Colonic mucosa (tissue), 4 donors: ENCODE results near the gene INTS15. TPM values are rescaled to one million over a fixed set of nuclear protein-coding genes. Genes with fewer than 3 reads are reported as not detected.

ENCODE experiments used
- DNase-seq: peaks from one replicate; pipeline ENCODE4 v3.0.0-alpha.2; 2020
- H3K27ac ChIP-seq: fragments of 200-600 bp; one replicate; pipeline ENCODE4 v1.8.0; 2021
- H3K27me3 ChIP-seq: fragments of 200-600 bp; one replicate; pipeline ENCODE4 v1.8.0; 2021
- H3K36me3 ChIP-seq: fragments of 200-600 bp; one replicate; pipeline ENCODE4 v1.8.0; 2021
- H3K4me1 ChIP-seq: fragments of 200-600 bp; one replicate; pipeline ENCODE4 v1.8.0; 2021; ENCODE audit warnings: mild to moderate bottlenecking
- H3K4me3 ChIP-seq: fragments of 200-600 bp; one replicate; pipeline ENCODE4 v1.8.0; 2021
- H3K9ac ChIP-seq, 2 donors: one replicate each; pipeline ENCODE4 v1.7.0; 2013; ENCODE audit warnings: control low read depth in 2 of 2, low read depth in 2 of 2, low read length in 2 of 2
- H3K9me3 ChIP-seq: fragments of 200-600 bp; one replicate; pipeline ENCODE4 v1.8.0; 2021
- CTCF ChIP-seq: fragments of 200-600 bp; IDR thresholded peaks from one replicate; pipeline ENCODE4 v1.8.0; 2022; ENCODE audit warnings: antibody characterized with exemption, mild to moderate bottlenecking
- intact Hi-C: fragments of 100-400 bp; cut with DNase I; formaldehyde crosslinking; loops from one replicate; pipeline ENCODE4 v1.14.1; 2022
- total RNA-seq, 2 donors: library from RNA; stranded (reverse); fragmentation: NEBNext Ultra II Directional in 1 of 2; extraction: Animal tissue kit (Norgen Biotek cat#: 25700) in 1 of 2; gene quantifications; one replicate each; pipeline ENCODE4 v1.2.1, GENCODE V29; 2021
- donor health status: healthy.
- donor health status: DM: no; HTN: no; CAD: no.
- donor health status: DM: no; HTN: no; CAD: no.

The INTS15 gene
- total RNA-seq, 2 donors from 2014 or later: 16.9 to 26.8 TPM

- Histone ChIP-seq H3K9me3 (no peaks in the 10 kb centered on the region), H3K9ac (no peak overlapping the region), H3K27me3 (no peaks in the 10 kb centered on the region), H3K27ac (no peak overlapping the region), H3K36me3 (no peaks in the 10 kb centered on the region), H3K4me1 (no peaks in the 10 kb centered on the region), H3K4me3 (no peak overlapping the region)
- TF ChIP-seq CTCF: no peak
- intact Hi-C loops: no loop called here
- DNase-seq: no peak
These were observed 29.9 kb upstream of the INTS15 start for GRCh38 chr7:6559896-6560295.

GRCh38 chr7:6562106-6562505 is 27.7 kb upstream of the INTS15 start:
- no peak for DNase-seq
- H3K27ac ChIP-seq: no peak overlapping the region
- H3K4me1 ChIP-seq: no peaks in the 10 kb centered on the region
- no peaks in the 10 kb centered on the region for H3K27me3 ChIP-seq
- intact Hi-C loops: no loop called here
- H3K36me3 ChIP-seq: no peaks in the 10 kb centered on the region
- H3K9me3 ChIP-seq: no peaks in the 10 kb centered on the region
- no peak overlapping the region for H3K4me3 ChIP-seq
- no peak for TF ChIP-seq CTCF
- H3K9ac ChIP-seq: no peak overlapping the region

- H3K9me3 ChIP-seq: no peaks in the 10 kb centered on the region
- no peak overlapping the region for H3K9ac ChIP-seq
- H3K4me3 ChIP-seq: no peak overlapping the region
- H3K27me3 ChIP-seq: no peaks in the 10 kb centered on the region
- TF ChIP-seq CTCF: no peak
- H3K4me1 ChIP-seq: no peaks in the 10 kb centered on the region
- no peak overlapping the region for H3K27ac ChIP-seq
- no peaks in the 10 kb centered on the region for H3K36me3 ChIP-seq
- DNase-seq: no peak
- intact Hi-C loops: no loop called here
These were observed 25.7 kb upstream of the INTS15 start for GRCh38 chr7:6563936-6564770.

- H3K9ac ChIP-seq: no peak overlapping the region
- no peaks in the 10 kb centered on the region for H3K9me3 ChIP-seq
- intact Hi-C loops: no loop called here
- H3K36me3 ChIP-seq: no peaks in the 10 kb centered on the region
- H3K4me3 ChIP-seq: no peak overlapping the region
- TF ChIP-seq CTCF: no peak
- no peak overlapping the region for H3K27ac ChIP-seq
- H3K4me1 ChIP-seq: no peaks in the 10 kb centered on the region
- no peak for DNase-seq
- no peaks in the 10 kb centered on the region for H3K27me3 ChIP-seq
These were observed 24.2 kb upstream of the INTS15 start for GRCh38 chr7:6565655-6566054.

- H3K9me3 ChIP-seq: no peaks in the 10 kb centered on the region
These were observed 21.9 kb upstream of the INTS15 start for GRCh38 chr7:6567886-6568285.

More at GRCh38 chr7:6567886-6568285, 21.9 kb upstream of the INTS15 start:
- Histone ChIP-seq H3K27me3 (no peaks in the 10 kb centered on the region), H3K4me1 (no peaks in the 10 kb centered on the region), H3K9ac (no peak overlapping the region), H3K36me3 (no peaks in the 10 kb centered on the region), H3K27ac (no peak overlapping the region), H3K4me3 (no peak overlapping the region)
- no peak for DNase-seq
- intact Hi-C loops: no loop called here
- TF ChIP-seq CTCF: no peak
